TTC549 (cell line): Measurements from ENCODE around the gene ABCD4.
"Not testable (repeated sequence)": the region's sequence is repeated elsewhere in the genome, so short reads cannot be mapped to it uniquely, and the experiment has no call there.

Experiments
- FAIRE-seq: peaks from 2 replicates; lab custom pipeline; 2012; peaks lifted over from hg19 to GRCh38; lab: Jason Lieb, UNC

ABCD4 gene

DNA sequence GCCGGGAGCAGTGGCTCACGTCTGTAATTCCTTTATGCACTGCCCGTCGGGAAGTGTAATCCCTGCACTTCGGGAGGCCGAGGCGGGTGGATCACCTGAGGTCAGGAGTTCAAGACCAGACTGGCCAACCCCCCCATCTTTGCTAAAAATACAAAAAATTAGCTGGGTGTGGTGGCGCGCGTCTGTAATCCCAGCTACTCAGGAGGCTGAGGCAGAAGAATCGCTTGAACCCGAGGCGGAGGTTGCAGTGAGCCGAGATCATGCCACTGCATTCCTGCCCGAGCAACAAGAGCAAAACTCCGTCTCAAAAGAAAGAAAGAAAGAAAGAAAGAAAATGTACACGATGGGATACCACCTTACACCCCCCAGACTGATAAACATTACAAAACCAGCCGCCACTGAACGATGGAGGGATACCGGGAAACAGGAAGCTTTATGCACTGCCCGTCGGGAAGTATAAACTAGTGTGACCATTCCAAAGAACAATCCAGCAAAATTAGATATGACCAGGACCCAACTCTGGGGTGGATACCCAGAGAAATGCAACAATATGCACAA, 1.1 kb downstream of the ABCD4 start:
- FAIRE-seq: no peak

DNA sequence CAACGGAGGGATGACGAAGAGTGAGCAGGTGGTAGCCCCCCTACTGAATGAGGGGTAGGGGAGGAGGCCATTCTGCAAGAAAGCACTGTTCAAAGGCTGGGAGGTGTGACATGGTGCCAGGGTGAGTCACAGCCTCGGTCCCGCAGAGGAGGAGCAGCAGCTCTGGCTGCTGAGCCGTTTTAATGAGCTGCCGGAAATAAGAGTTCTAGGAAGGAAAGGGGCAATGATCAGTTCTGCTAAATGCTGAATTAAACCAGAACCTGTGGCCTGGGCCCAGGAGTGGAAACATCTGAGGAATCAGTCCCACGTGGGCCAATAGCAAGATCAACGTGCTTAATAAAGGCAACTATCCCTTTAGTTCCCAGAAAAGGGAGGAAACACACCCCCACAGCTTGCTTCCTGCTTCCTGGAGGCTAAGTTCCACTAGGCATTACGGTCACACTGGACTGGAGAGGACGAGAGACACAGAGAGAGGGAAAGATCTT, 3.6 kb downstream of the ABCD4 start:
- no peak for FAIRE-seq

DNA sequence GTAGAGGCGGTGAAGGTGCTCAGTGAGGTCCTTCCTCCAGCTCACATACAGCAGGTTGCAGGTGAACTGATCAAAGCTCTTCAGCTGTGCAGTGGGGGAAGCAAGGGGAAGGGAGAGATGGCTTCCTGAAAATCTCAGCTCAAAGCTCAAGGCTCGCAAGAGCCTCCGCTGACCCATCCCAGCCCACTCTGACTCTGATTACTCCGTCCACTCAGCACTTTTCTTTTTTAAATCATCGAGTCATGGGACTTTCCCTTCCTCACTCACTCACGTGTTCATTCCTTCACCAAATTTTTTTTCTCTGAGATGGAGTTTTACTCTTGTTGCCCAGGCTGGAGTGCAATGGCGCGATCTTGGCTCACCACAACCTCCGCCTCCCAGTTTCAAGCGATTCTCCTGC, 4.7 kb downstream of the ABCD4 start:
- no peak for FAIRE-seq

DNA sequence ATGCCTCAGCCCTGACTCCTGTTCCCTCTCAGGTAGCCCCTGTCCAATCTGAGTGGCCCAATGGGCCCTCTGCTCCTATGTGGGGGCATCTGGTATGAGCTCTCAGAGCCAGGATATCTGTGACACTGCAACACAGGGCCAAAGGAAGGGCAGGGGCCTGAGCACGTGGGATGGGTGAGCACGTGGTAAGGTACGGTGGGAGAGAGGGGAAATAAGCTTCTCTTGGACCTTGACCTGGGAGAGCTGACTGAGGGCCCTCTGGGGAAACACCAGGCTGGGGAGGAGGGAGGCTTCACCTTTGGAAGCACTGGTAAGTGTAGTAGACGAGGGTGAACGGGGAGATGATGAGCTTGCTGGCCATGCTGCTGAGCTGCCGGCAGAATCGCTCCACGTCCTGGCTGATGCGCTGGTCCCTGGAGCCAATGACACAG, 6.7 kb downstream of the ABCD4 start:
- no peak for FAIRE-seq

DNA sequence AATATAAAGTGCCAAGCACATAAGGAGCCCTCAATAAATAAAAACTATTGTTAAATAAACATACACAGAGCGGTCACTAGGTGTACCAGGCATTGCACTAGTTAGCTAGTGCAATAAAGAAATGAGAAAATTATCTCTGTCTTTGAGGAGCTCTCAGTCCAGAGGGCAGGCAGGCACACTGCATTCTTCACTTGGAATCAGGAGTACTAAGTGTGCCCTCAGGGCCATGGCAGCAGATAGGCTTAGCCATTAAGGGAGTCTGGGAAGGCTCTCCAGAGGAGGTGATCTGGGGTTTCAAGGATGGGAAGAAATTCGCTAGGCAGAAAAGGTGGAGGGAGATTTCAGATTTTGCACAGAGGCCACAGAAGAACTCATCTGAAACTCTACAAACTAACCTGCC, 9.1 kb downstream of the ABCD4 start:
- FAIRE-seq: no peak

DNA sequence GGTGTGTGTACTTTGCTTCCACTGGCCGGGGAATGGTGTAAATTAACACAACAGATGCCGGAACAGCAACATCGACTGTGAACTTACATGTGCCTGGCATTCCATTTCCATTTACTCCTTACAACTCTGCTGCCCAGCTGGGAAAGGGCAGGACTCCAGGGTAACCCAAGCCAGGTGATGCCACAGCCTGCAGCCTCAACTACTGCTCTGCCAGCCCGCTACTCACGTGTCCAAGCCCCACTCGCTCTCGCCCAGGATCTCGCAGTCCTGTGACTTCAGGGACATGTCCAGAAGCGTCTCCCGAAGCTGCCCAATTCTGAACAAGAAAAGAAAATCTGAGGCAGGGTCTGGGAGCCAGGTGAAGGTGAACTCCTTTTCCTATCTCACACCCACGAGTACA, 10.7 kb downstream of the ABCD4 start:
- FAIRE-seq: no peak

DNA sequence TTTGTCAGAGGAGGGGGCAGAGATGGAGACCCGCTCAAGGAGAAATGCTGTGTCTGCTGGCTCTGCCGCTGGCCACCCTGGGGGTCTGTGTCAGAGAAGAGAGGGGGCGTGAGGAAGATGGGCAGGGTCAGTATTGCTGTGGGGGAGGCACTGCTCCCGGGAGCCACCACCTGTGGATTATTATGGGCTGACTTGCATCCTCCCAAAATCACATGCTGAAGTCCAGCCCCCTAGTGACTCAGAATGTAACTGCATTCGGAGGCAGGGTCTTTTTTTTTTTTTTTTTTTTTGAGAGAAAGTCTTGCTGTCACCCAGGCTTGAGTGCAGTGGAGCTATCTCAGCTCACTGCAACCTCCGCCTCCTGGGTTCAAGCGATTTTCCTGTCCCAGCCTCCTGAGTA, 12.3 kb downstream of the ABCD4 start:
- FAIRE-seq: no peak

DNA sequence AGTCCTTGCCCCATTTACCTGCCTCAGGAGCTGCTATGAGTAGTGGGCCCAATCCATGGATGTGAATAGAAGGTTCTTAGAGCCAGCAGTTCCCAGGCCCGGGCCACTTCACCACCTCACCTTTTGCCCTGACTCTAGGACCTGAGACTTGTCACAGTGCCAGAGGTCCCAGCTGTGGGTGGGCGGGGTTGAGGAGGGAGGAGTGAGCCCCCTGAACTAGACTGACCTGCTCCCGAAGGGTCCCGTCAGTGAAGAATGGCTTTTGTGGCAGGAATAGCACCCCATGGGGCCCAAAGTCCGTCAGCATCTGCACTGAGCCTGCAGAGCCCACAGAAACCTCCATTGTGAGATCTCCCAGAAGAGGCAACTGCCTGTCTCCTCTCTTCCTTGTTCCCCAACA, 12.9 kb downstream of the ABCD4 start:
- FAIRE-seq: no peak

DNA sequence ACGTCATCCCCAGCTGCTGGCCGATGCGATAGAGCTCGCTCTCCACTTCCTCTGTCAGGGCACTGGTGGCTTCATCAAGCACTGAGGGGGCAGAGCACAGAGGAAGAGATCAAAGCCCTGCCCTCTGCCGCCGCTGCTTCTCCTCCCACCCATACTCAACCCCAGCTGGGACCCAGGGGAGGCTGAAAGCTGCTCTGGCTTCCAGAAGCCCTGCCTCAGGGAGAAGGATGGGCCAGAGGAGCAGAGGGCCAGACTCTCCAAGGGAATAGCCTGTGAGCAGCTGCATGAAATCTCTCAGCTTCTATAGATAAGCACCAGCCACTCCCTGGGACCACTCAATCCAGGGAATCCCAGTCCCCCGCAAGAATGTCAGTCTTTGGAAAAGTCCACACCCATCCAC, 16.0 kb downstream of the ABCD4 start:
- FAIRE-seq: no peak

DNA sequence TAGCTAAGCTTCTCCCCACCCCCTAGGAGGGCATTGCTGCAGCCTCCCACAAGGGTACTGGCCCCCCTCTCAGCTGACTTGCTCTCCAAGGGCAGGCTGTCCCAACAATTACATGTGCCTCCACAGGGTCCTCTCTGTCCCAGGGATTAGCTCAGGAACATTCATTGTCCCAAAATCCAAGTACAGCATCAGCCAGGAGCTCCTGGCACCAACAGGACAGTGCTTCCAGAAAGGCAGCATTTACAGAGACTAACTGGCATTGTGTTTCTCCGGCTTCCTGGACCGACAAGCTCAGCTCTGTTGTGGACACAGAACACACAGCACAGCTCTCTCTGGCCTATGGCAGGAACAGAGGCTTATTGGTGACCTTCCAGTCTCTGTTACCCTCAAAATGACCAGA, 21.7 kb downstream of the ABCD4 start:
- FAIRE-seq: no peak

DNA sequence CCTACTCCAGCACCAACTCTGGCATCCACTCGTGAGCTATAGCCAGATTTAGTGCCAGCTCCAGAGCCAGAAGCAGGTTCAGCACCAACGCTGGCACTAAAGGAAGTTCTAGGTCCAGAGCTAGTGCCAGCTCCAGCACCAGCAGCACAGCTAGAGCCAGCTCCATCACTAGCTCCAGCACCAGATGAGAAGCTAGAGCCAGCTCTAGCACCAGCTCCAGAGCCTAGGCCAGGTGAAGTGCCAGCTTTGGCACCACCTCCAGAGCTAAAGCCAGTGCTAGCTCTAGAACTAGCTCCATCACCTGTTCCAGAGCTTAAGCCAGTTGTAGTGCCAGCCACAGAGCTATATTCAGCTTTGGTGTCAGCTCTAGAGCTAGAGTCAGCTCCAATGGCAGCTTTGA, 24.7 kb downstream of the ABCD4 start:
- FAIRE-seq: no peak

DNA sequence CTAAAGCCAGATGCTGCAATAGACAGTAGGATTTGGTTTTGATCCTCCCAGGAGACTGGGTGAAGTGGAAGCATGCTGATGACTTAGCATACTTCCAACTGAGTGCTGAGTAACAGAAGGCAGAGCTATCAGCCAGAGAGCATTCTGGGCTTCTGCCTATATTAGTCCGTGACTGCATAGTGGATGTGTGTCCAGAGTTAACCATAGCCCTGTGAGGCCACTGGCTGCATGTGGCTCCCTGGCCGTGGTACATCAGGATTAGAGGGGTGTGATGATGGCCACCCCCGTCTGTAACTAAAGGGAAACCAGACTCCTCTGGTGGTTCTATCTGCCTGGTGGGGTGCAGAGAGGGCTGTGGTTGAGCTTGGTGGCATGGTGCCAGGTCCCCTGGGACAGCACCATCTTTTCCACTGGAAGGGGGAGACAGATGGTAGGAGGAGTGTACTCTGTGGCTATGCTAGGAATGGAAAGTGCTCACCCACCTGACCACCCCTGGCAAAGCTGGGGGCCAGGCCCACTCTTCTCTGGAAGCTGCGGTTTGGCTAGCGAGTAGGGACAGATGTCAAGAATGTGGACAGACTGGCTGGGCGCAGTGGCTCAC, 27.4 kb downstream of the ABCD4 start:
- FAIRE-seq: no peak

DNA sequence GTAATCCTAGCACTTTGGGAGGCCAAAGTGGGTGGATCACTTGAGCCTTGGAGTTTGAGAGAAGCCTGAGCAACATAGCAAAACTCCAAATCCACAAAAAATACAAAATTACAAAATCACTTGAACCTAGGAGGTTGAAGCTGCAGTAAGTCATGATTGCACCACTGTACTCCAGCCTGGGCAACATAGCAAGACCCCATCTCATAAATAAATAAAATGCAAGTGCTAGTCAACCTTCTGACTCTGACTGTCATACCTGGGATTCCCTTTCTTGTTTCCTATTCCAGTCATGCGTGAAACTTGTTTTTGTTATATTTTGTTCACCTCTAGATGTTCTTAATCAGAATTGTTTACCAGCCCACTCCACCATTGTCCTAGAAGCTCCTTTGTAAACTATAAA, 31.4 kb downstream of the ABCD4 start:
- no peak for FAIRE-seq

DNA sequence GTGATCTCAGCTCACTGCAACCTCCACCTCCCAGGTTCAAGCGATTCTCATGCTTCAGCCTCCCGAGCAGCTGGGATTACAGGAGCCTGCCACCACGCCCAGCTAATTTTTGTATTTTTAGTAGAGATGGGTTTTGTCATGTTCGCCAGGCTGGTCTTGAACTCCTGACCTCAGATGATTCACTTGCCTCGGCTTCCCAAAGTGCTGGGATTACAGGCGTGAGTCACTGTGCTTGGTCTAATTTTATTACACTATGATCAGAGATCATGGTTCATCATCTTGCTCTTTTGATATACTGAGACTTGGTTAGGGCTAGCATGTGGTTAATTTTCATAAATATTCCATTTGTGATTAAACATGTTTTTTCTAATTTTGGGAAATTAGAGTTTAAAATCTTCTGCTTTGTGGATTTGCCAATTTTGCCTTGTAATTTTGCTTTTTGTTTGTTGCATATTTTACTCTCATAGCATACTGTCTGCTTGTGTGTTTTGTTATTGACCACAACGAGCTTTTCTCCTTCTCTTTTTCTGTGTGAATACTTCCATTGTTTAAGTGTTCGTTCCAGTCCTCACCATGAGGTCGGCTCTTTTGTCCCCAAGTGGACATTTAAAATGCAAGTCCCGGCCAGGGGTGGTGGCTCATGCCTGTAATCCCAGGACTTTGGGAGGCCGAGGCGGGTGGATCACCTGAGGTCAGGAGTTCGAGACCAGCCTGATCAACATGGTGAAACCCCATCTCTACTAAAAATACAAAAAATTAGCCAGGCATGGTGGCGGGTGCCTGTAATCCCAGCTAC, 32.2 kb downstream of the ABCD4 start:
- not testable (repeated sequence) for FAIRE-seq

DNA sequence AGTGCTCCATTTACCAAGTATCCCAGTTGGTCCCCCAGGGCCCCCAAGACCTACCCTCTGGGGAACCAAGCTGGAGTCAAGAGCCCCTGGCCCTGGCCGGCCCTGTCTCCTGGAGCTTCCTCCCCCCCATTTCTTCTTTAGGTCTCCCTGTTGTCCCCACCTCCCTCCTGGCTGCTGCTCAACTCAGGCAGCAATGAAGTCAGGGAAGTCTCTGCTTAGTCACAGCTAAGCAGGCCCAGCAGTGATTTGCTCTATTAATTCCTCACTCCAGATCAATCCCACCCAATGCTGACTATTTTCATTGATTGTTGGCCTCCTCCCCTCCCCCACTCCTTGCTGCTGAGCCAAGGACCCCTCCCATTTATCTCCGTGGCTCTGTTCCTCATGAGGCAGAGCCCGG, 35.1 kb downstream of the ABCD4 start:
- FAIRE-seq: no peak

DNA sequence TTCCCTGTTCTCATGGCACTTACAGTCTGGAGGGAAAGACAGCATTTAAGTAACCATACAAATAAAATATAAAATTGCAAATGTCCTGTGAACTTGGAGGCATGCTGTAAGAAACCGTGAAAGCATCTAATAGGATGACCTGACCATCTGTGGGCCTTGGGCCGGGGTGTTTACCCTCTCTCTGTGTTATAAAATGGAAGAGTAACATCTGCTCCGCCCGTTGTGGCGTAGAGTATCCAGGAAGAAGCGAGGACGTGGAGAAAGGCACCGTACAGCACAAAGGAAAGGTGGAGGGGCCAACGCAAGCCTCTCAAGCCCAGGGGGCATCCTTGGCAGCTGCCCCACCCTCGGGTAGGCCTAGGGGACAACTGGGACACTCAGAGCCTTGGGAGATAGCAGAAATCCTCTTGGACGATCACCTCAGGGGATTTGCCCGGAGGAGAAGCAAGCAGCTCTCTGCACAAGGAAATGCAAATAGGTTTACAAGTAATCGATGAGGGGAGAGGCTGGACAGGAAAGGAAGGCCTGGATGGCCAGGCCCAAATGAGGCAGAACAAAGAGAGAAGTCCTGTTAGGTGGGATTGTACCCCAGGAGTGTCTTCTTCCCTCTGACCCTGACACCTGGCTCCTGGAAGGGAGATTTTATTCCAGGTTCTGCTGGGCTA, 37.3 kb downstream of the ABCD4 start:
- no peak for FAIRE-seq

DNA sequence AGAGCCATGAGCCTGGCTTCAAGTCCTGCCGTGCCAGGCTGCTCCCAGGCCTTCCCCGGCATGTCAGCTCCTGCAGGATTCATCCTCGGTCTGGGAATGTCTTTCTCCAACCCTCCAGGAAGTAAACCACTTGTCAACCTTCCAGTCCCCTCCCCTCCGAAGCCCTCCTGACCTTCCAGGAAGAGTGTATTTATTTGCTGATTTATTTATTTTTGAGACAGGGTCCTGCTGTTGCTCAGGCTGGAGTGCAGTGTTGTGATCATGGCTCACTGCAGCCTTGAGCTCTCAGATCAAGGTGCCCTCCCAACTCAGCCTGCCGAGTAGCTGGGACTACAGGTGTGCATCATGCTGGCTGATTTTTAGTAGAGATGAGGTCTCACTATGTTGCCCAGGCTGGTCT, 38.8 kb downstream of the ABCD4 start:
- FAIRE-seq: no peak

DNA sequence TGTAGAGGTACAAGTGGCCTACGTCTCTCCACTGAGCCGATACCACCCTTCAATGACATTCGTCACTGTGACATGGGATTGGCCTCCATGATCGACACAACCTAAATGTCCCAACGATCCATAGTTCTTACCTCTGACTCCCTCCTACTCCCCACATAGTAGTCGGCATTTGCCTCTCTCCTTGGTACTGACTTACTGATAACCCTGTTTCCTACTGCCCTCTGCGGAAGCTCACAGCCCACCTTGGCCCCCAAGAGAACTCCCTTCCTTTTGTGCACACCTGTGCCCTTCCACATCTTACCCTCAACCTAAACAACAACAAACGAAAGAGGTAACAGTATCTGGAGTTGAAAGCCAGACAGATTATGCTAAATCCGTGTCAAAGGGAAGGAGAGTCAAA, 39.6 kb downstream of the ABCD4 start:
- no peak for FAIRE-seq

DNA sequence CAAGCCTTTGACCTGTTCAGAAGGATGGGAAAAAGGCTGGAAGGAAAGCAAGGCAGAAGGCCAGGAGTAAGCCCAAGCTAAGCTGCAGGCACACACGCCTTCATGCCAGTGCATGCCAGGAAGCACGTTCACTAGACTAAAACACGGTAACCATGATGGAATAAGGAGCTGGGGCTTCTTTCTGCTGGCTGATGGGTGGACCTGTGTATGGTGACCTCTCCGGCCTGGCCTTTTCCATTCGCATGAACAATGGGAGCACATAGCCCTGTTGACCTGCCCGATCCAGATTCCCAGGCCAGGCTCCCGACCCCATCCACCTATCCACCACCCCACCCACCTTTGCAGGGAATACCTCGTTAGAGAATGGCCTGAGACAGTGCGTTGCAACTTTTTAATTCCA, 40.7 kb downstream of the ABCD4 start:
- no peak for FAIRE-seq

DNA sequence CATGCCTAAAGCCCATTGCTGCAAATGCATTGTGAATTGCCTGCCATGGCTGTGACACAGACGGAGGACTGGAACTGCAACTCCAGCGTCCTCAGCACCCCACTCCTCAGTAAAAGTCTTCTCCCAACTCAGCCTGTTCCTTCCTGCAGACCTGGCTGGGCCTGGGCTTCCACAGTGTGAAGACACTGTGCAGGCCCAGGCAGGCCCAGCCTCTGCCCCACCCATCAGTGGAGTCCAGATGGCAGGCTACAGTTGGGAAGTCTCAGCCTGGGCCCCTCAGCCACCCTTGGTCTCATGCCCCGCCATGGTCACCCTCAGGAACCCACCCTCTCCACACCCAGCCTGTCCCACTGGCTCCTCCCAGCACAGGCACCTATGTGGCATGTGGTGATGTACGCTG, 41.4 kb downstream of the ABCD4 start:
- FAIRE-seq: no peak

DNA sequence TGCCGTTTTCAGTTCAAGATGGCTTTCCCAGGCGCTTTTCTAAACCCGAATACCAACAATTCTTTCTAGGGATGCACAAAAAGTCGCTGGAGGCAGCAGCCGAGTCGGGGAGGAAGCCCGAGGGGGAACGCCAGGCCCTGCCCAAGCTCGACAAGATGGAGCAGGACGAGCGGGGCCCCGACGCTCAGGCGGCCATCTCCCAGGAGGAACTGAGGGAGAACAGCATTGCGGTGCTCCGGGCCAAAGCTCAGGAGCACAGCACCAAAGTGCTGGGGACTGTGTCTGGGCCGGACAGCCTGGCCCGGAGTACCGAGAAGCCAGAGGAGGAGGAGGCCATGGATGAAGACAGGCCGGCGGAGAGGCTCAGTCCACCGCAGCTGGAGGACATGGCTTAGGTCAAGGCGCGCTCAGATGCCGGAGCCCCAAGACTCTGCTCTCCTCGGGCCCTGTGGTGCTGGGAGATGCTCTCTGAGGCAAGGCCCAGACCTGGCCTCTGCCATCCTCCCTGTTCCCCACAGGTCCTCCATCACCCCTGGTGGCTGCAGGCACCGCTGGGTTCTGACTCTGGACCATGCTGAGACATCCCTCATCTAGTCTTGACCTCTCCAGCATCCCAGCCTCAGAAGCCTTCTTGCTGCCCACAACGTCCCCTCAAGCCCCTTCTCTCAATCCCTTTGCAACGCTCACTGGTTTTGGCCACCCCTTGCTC, 42.1 kb downstream of the ABCD4 start:
- no peak for FAIRE-seq

DNA sequence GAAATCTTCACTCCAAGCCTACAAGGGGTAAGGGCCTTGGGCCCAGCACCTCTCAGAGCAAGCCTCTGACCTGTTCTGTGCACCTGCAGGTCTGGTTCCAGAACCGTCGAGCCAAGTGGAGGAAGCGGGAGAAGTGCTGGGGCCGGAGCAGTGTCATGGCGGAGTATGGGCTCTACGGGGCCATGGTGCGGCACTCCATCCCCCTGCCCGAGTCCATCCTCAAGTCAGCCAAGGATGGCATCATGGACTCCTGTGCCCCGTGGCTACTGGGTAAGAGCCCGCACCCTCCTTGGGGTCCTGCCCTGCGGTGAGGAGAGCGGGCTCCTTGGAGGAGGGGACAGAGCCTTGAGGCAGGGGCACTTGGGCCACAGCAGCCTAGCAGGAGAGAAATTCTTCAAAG, 43.2 kb downstream of the ABCD4 start:
- no peak for FAIRE-seq

DNA sequence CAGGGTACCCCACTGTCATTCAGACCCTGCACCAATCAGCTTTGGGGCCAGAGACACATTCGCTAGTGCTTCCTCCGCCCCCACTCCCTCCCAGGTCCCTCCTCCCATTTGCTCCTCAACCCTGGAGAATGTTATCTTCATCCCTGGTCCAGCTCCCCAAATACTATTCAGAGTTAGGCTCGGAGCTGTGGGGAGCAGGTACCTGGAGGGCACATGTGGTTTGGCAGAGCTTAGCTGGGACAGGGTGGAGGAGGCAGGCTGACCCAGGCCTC, 44.0 kb downstream of the ABCD4 start:
- no peak for FAIRE-seq
